ENCODE measurements around the gene KNCN.

KNCN gene

DNA sequence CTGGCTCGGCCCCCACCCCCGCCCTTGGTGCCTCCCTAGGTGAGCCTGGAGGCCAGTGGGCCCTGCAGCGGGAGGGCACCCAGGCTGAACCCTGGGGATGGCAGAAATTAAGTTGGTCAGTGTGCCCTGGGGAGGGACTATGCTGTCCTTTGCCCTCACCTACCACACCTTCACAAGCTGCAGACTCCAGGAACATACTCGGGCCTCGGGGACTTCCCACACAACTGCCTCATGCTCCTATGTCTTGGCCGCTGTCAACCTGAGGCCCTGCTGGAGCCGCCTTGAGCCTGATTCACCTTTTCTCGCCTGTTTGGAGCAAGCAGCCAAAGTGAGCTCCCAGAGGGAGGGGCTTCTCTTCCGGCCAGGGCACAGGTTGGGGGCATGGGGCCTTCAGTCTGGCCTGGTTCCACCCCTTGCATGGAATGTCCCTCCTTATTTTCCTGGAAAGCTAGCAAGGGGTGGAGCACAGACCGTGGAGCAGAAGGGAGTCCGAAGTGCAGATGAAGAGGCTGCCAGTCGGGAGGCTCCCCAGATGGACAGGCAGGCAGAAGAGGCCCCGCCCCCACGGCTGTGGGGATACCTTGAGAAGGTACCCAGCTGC lies 24.7 kb downstream of the KNCN start:
- Mint-ChIP-seq H3K9me3 (ENCODE audit: low read depth) (no peaks in the 10 kb centered on the region), H3K4me3 (no peak overlapping the region), H3K4me1 (ENCODE audit: low read depth) (peaks cover 3% of the 10 kb centered on the region), H3K27me3 (peaks cover 29% of the 10 kb centered on the region), H3K27ac (no peak overlapping the region), H3K36me3 (no peaks in the 10 kb centered on the region)

DNA sequence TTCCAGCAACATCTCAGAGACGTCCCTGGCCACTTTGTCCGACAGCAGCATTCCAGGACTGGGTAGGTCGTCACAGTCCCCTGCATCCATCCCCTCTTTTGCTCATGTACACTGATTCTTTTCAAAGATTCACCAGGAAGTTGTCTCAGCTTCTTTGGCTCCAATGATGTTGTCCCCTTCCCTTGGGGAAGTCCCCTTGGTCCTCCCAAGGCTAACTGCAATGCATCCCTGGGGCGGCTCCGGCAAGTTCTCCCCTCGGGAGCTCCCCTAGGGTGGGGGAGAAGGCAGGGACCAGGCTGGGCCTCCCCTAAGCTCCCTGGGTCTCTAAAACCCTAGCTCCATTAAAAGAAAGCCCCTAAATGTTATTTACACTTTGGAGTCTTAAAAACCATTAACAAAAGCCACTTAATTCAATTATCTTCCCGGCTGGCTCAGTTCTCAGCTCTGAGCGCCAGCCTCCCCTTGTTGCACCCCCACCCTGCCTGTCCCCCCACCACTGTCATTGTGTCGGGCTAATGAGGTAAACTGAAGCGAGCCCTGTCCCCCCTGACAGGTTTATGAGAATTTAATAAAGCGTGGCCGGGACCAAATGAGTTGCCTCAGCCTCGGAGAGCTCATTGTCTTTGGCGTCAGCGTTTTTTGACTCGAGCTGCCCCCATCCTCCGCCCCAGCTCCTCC lies 25.3 kb downstream of the KNCN start:
- Mint-ChIP-seq H3K4me1 (ENCODE audit: low read depth) (peaks cover 3% of the 10 kb centered on the region), H3K27me3 (peaks cover 29% of the 10 kb centered on the region), H3K36me3 (no peaks in the 10 kb centered on the region), H3K9me3 (ENCODE audit: low read depth) (no peaks in the 10 kb centered on the region), H3K27ac (no peak overlapping the region), H3K4me3 (no peak overlapping the region)

DNA sequence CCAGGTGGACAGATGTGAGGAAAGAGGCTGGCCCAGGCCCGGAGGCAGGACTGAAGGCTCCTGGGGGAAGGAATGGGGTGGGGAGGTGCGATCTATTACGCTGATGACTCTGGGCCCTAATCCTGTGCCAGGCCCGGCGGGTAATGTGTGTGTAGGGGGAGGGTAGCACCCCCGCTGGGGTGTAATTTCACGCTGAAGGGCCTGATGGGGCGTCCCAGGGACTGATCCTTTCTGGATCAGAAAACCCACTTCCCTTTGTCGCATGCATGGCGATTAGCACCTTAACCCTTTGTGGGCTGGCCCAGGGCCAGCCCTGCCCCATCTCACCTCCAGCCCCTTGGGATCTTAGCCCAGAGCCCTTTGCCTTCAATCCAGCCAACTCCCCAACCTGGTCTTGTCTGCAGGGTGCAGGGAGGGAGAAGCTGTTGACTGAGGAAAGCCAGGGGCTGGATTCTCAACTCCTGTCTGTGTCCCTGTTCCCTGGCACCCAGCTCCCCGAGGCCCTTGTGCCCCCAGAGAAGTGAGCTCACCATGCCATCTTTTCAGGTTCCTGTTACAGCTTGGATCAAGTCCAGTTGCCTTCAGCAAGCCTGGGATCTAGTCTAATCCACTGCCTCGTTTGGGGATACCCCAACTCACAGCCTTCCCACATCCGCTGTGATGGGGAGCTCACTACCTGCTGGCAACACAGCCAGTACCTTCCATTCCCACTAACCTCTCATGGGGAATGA lies 26.0 kb downstream of the KNCN start:
- peaks cover 29% of the 10 kb centered on the region for H3K27me3 Mint-ChIP-seq
- no peaks in the 10 kb centered on the region for H3K9me3 Mint-ChIP-seq (ENCODE audit: low read depth)
- H3K27ac Mint-ChIP-seq, result no peak overlapping the region
- H3K4me1 Mint-ChIP-seq (ENCODE audit: low read depth), result peaks cover 3% of the 10 kb centered on the region
- no peak overlapping the region for H3K4me3 Mint-ChIP-seq
- H3K36me3 Mint-ChIP-seq, result no peaks in the 10 kb centered on the region

DNA sequence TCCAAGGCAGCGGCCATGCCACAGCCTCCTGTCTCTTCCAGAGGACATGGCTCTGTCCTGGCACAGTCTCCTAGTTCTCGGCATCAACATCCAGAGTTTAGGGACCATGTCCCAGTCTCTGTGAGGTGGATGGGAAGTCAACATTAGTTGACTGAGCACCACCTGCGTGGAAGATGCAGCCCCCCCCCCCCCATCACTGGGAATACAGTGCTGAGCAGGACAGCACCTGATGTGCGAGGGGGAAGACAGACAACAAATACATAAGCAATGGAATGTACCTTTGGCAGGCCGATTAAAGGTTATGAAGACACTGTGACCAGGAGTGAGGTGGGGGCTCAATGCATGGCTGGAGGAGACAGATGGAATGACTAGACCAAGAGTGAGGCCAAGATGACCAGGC lies 26.6 kb downstream of the KNCN start:
- Mint-ChIP-seq H3K9me3 (ENCODE audit: low read depth) (no peaks in the 10 kb centered on the region), H3K4me1 (ENCODE audit: low read depth) (peaks cover 3% of the 10 kb centered on the region), H3K27ac (no peak overlapping the region), H3K36me3 (no peaks in the 10 kb centered on the region), H3K4me3 (no peak overlapping the region), H3K27me3 (peaks cover 29% of the 10 kb centered on the region)

DNA sequence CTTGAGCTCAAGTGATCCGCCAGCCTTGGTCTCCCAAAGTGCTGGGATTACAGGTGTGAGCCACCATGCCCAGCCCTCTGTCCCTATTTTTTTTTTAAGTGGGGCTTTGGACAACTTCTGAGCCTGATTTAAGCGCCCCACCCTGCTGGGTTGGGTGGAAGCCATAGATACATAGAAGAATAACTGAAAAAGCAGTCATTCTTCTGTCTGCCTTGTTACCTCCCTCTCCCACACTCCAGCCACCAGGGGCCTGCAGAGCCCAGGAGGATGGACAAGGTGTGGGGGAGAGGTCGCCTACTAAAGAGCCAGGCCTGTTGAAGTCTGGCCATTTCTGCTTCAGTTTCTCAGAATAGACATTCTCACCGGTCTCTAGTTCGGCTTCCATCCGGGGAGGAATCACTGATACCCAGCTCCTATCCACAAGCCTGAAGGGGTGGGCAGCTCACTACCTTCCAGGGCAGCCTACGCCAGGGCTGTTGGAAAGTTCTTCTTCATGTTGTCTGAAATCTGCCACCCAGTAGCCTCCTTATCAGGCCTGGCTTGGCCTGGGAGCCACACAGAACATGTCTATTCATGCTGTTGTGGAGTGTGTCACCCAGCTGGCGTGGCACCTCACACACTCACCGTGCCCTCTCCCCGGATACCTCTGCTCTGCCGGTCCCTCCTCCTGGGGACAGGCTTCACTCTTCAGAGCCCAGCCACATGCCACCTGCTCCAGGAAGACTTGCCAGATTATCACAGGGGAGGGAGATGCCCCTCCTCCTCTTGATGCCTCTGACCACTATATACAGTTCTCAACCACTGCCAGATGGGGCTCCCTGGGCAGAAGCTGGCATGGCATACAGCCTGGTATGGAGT lies 27.7 kb downstream of the KNCN start:
- Mint-ChIP-seq H3K36me3 (no peaks in the 10 kb centered on the region), H3K4me1 (ENCODE audit: low read depth) (peaks cover 3% of the 10 kb centered on the region), H3K27ac (no peak overlapping the region), H3K27me3 (peaks cover 22% of the 10 kb centered on the region), H3K4me3 (no peak overlapping the region), H3K9me3 (ENCODE audit: low read depth) (no peaks in the 10 kb centered on the region)

DNA sequence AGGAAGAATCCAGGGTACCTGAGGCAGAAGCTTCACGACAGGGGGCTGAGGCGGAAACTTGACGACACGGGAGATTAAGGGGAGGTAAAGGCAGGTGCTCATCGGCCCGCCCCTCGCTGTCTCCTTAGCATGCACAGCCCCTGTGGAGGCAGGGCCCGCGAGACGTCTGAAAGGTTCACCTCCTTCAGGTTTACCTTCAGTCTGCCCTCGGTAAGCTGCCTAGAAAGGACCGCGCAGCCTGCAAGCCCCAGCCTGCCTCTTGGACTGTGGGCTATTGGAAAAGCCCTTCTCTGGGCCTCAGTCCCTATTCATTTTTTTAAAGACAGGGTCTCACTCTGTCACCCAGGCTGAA lies 28.5 kb downstream of the KNCN start:
- Mint-ChIP-seq H3K36me3 (no peaks in the 10 kb centered on the region), H3K4me1 (ENCODE audit: low read depth) (peaks cover 3% of the 10 kb centered on the region), H3K4me3 (no peak overlapping the region), H3K27me3 (peaks cover 18% of the 10 kb centered on the region), H3K27ac (no peak overlapping the region), H3K9me3 (ENCODE audit: low read depth) (no peaks in the 10 kb centered on the region)

DNA sequence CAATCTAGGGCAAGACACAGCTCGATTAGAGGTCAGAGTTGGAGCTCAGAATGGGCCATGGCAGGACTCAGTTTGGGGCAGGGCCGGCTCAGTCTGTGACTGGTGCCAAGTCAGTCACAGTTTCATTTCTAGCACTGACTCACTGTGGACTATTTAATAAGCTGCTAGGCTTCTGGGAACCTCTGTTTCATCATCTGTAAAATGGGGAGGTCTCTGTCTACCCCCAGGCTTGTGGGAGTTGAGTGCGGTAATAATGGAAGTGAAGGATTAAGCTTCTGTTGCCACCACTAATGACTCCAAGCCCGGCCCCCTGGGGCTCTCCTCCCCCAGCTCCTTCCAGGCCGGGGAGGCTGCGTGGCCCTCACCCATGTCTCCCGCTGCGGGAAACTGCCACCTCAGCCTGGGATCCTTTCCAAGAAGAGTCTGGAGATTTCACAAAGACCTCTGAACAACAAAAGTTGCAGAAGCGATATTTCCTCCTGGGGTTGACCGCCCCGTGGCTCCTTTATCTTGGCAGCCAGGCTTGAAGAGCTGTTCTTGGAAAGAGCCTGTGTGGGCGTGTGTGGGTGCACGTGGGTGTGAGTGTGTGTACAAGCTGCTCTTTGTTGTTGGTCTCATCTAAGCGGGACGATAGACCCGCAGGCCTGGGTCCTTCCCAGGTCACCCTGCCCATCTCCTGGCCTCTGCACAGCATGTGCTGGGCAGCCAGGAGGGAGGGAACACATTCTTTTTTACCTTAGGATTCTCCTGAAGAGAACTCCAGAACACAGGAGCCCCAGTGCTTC lies 29.1 kb downstream of the KNCN start:
- Mint-ChIP-seq H3K27ac (no peak overlapping the region), H3K27me3 (peaks cover 17% of the 10 kb centered on the region), H3K9me3 (ENCODE audit: low read depth) (no peaks in the 10 kb centered on the region), H3K4me3 (no peak overlapping the region), H3K36me3 (no peaks in the 10 kb centered on the region), H3K4me1 (ENCODE audit: low read depth) (peaks cover 3% of the 10 kb centered on the region)

DNA sequence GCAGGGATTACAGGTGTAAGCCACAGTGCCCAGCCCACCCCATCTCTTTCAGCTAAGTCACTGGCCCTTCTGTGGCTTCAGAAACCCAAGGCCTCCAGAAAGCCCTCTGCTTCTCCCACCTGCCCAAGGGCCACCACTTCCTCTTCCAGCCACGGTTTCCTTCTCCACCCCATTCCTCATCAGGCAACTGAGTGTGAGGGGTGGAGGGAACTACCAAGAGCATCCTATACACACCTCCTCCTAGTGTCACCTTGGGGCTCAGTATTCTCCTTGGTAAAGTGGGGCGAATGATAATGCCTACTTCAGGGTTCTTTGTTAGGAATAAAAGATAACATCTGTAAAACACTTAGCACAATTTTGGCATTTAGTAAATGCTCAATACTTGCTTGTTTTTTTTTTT lies 30.0 kb downstream of the KNCN start:
- Mint-ChIP-seq H3K27me3 (peaks cover 14% of the 10 kb centered on the region), H3K27ac (no peak overlapping the region), H3K4me3 (no peak overlapping the region), H3K9me3 (ENCODE audit: low read depth) (no peaks in the 10 kb centered on the region), H3K36me3 (no peaks in the 10 kb centered on the region), H3K4me1 (ENCODE audit: low read depth) (peaks cover 5% of the 10 kb centered on the region)

DNA sequence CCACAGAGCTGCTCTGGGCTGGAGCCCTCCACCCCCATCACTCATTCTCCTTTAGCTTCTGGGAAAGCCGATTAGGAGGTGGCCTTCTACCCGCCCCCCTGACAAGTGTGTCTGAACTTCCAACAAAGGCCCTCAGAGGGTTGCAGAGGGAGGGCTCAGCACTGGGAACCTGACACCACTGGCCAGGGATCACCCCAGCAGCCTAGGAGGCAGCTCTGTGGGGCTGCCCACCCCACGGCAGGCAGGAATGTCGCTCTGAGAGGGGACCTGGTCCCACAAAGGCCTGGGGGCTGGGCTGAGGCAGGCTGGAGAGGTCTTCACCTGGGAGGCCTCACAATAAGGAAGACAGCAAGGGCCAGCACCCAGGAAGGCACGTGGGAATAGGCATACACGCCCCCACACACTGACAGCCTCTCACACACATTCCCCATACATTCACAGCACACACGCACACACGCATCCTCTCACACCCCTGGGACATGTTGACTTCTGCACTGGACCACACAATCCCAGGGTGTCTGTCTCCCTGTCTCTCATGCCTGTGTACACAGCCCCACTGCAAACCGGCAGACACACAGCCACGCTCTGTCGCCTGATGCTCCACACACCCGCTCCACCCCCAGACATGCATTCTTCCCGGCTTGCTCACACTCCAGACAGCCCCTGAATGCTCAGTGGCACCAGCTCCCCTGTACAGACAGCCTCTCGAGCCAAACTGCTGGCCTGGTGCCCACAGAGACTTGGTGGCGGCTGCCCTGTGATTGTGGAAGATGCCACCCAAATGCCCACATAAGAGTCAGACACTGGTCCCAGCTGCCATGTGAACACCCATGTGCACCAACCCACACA lies 31.2 kb downstream of the KNCN start:
- Mint-ChIP-seq H3K27me3 (peaks cover 14% of the 10 kb centered on the region), H3K4me3 (no peak overlapping the region), H3K4me1 (ENCODE audit: low read depth) (peaks cover 5% of the 10 kb centered on the region), H3K27ac (no peak overlapping the region), H3K36me3 (no peaks in the 10 kb centered on the region), H3K9me3 (ENCODE audit: low read depth) (no peaks in the 10 kb centered on the region)

DNA sequence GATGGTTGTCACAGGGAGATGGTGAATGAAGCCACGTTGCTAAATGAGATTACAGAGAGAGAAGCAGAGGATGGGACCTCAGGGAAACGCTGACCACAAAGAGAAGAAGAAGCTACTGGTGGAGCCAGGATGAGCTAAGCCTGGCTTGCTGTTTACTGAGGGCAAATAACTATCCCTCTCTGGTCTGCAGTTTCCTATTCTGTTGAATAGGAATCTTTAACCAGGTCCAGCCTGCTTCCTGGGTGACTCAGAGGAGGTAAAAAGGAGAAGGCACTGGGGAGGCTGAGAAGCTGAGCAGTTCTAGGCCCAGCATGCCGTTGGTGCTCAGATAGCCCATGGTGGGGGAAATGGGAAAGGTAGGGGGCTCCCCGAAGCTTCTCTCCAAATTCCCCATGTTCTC lies 32.2 kb downstream of the KNCN start:
- Mint-ChIP-seq H3K27me3 (peaks cover 12% of the 10 kb centered on the region), H3K4me1 (ENCODE audit: low read depth) (peaks cover 5% of the 10 kb centered on the region), H3K4me3 (no peak overlapping the region), H3K27ac (no peak overlapping the region), H3K9me3 (ENCODE audit: low read depth) (no peaks in the 10 kb centered on the region), H3K36me3 (no peaks in the 10 kb centered on the region)

DNA sequence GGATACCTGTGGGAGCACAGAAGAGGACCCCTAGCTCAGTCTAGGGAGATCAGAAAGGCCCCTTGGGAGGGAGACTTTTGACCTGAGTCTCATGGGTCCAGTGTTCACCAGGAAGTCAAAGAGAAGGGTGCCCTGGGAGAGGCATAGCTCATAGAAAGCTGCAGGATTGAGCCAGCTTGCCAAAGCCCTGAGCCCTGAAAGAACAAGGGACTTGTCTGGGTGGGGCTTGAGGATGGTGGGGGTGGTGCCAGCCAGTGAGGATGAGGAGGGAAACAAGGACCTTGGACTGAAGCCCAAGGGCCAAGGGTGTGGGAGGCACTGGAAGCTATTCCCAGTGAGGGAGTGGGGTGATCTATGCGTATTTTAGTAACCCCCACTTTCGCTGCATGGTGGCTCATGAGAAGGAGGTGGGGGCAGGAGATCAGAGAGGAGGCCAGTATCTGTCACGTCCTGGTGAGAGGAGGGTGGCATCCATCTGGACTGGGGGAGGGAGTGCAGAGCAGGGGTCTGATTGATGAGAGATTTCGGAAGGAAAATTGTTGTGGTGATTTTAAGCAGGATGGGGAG lies 33.4 kb downstream of the KNCN start:
- no peak overlapping the region for H3K4me3 Mint-ChIP-seq
- H3K9me3 Mint-ChIP-seq (ENCODE audit: low read depth), result no peaks in the 10 kb centered on the region
- H3K4me1 Mint-ChIP-seq (ENCODE audit: low read depth), result peaks cover 5% of the 10 kb centered on the region
- H3K27ac Mint-ChIP-seq, result no peak overlapping the region
- H3K27me3 Mint-ChIP-seq, result peaks cover 15% of the 10 kb centered on the region
- no peaks in the 10 kb centered on the region for H3K36me3 Mint-ChIP-seq

DNA sequence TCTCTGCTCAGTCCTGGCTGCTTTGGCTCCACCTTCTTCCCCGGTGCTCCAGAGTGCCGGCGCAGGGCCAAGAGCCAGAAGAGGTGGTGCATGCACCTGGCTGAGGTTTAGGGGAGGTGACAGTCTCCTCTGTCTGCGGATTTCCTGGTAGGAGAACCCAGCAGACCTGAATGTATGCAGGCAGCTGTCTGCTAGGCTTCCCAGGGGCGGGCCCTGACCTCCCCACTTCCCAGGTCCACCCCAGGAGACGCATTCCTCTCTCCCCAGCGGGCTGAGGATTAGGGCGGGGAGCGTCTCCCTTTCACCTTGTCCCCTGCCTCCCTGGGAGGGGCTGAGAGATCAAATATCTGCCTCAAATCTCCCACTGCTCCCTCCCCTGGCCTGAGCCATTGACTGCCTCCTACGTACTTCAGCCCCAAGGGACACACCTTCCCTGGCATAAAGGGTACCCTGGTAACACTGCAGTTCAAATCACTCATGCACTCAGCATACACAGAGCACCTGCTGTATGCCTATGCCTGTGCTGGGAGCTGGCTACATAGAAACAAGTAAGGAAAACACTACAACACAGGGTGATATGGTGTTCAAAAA lies 34.3 kb downstream of the KNCN start:
- Mint-ChIP-seq H3K4me3 (no peak overlapping the region), H3K27me3 (peaks cover 20% of the 10 kb centered on the region), H3K9me3 (ENCODE audit: low read depth) (no peaks in the 10 kb centered on the region), H3K4me1 (ENCODE audit: low read depth) (peaks cover 5% of the 10 kb centered on the region), H3K27ac (no peak overlapping the region), H3K36me3 (no peaks in the 10 kb centered on the region)

DNA sequence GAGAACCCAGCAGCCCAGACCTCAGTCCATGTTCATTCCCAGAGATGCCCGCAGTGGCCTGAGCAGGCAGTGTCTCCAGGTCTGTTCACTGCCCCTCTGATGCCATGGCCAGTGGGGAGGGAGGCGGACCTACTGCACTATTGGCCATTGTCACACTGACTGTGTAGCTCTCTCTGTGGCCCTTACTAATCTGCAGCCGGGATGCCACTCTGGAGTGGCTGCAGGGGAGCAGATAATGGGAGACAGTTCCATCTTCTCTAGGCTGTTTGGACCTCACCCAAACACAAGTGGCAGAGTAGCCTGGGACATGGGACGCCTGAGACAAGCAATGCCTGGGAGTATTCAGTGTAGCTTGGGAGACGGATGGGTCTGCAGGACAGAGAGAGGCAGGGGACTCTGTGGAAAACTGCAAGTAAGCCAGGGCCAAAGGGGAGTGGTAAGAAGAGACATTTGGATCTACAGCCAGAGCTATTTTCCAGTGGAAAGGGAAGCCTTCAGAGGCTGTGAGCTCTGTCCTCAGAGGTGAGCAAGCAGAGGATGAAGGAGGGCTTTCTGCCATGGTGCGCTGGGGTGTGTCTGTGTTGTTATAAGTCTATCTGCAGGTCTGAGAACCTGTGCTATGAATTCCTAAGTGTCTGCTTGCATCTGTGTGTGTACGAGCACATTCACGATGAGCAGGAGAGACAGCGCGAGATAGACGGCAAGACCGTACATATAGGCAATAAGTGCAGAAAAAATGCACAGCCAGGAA lies 35.1 kb downstream of the KNCN start:
- Mint-ChIP-seq H3K4me3 (no peak overlapping the region), H3K36me3 (no peaks in the 10 kb centered on the region), H3K27me3 (peaks cover 20% of the 10 kb centered on the region), H3K4me1 (ENCODE audit: low read depth) (peaks cover 2% of the 10 kb centered on the region), H3K27ac (no peak overlapping the region), H3K9me3 (ENCODE audit: low read depth) (no peaks in the 10 kb centered on the region)
